ENCODE results near the gene TTC9B. TPM values are rescaled to one million over a fixed set of nuclear protein-coding genes. Genes with fewer than 3 reads are reported as not detected.
A peak's percentile ranks its signal among the peaks of the same experiment; 100 is the strongest.

TTC9B gene
- total and polyA plus RNA-seq, 10 donors = not detected

DNA sequence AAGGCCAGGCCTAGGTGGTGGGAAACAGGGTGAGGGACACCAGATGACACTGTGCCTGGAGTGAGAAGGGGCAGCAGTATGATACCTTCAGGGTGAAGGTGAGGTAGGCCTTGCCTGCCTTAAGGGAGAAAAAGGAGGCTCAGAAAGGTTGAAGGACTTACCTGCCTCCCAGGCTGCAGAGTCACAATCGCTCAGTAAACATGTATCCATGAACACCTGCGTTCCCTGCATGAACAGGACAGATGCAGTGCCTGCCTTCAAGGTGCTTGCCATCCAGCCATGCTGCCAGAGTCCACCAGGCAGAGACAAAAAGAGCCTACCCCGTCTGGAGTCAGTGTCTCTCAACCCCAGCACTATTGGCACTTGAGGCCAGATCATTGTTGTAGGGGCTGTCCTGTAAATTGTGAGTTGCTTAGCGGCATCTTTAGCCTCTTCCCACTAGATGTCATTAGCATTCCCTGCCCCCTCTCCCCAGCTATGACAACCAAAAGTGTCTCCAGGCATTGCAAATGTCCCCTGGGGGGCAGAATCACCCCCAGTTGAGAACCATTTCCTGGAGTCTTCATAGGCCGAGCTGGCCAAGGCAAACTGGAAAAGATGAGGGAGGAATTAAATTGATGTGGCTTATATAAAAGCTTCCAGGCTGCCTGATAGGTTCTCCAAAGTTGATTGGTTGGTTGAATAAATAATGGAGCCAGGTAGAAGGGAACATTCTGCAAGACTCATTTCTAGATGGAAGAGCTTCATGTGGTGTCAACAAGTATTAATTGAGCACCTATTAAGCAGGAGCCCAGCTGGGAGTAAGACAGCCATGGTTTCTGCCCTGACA is 25.2 kb downstream of the TTC9B start:
- DNase-seq = no peak
- Histone ChIP-seq H3K4me3 (peak overlapping the region in 3 of 8 donors; percentile 88 to 99 (median 97)), H3K36me3 (peaks cover 0 to 3% (median 0%) of the 10 kb centered on the region in 6 donors), H3K4me1 (peaks cover 9 to 40% (median 26%) of the 10 kb centered on the region in 6 donors), H3K27ac (no peak overlapping the region), H3K9me3 (no peaks in the 10 kb centered on the region), H3K27me3 (replicated peaks in 1 of 7) (peaks cover 0 to 5% (median 0%) of the 10 kb centered on the region in 7 donors)
- WGBS, 5 donors = 72 to 87% (median 84%) methylated on average over 5 of the region's 5 CpGs
- intact Hi-C loops (cut with DNase I; ENCODE audit: low total_unique reads) = no loop called here
- no peak for TF ChIP-seq POLR2A (IDR thresholded peaks at IDR 0.05)
- TF ChIP-seq POLR2AphosphoS5 (IDR thresholded peaks at IDR 0.05) = no peak
- TF ChIP-seq, protein P1, sequence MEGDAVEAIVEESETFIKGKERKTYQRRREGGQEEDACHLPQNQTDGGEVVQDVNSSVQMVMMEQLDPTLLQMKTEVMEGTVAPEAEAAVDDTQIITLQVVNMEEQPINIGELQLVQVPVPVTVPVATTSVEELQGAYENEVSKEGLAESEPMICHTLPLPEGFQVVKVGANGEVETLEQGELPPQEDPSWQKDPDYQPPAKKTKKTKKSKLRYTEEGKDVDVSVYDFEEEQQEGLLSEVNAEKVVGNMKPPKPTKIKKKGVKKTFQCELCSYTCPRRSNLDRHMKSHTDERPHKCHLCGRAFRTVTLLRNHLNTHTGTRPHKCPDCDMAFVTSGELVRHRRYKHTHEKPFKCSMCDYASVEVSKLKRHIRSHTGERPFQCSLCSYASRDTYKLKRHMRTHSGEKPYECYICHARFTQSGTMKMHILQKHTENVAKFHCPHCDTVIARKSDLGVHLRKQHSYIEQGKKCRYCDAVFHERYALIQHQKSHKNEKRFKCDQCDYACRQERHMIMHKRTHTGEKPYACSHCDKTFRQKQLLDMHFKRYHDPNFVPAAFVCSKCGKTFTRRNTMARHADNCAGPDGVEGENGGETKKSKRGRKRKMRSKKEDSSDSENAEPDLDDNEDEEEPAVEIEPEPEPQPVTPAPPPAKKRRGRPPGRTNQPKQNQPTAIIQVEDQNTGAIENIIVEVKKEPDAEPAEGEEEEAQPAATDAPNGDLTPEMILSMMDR (IDR thresholded peaks at IDR 0.05 in 8 of 11, conservative IDR thresholded peaks at IDR 0.05 in 3 of 11) = no peak

DNA sequence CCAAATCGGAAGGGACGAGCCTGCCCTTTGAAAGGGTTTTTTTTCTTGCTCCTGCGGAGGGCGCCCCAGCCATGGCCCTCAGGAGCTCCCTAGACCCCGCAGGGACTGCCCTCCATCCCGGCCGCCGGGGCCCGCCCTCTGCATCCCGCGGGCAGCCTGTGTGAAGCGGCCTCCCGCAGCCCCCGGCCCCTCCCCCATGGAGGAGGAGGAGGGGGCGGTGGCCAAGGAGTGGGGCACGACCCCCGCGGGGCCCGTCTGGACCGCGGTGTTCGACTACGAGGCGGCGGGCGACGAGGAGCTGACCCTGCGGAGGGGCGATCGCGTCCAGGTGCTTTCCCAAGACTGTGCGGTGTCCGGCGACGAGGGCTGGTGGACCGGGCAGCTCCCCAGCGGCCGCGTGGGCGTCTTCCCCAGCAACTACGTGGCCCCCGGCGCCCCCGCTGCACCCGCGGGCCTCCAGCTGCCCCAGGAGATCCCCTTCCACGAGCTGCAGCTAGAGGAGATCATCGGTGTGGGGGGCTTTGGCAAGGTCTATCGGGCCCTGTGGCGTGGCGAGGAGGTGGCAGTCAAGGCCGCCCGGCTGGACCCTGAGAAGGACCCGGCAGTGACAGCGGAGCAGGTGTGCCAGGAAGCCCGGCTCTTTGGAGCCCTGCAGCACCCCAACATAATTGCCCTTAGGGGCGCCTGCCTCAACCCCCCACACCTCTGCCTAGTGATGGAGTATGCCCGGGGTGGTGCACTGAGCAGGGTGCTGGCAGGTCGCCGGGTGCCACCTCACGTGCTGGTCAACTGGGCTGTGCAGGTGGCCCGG is 26.1 kb downstream of the TTC9B start:
- Histone ChIP-seq H3K9me3 (no peaks in the 10 kb centered on the region), H3K4me3 (peak overlapping the region; percentile 77 to 99 (median 93)), H3K27me3 (replicated peaks in 1 of 7) (peaks cover 0 to 5% (median 0%) of the 10 kb centered on the region in 7 donors), H3K36me3 (no peaks in the 10 kb centered on the region), H3K4me1 (peaks cover 9 to 40% (median 26%) of the 10 kb centered on the region in 6 donors), H3K27ac (peak overlapping the region in 6 of 8 donors; percentile 95 to 100 (median 96))
- DNase-seq = peak; percentile 82
- 15 to 43% (median 22%) methylated on average over 2 to 62 of the region's 62 CpGs for WGBS, 5 donors
- TF ChIP-seq POLR2AphosphoS5 (IDR thresholded peaks at IDR 0.05) (peak in 1 of 3 donors; percentile 18), POLR2A (IDR thresholded peaks at IDR 0.05) (no peak)
- intact Hi-C loops (cut with DNase I; ENCODE audit: low total_unique reads) = no loop called here

DNA sequence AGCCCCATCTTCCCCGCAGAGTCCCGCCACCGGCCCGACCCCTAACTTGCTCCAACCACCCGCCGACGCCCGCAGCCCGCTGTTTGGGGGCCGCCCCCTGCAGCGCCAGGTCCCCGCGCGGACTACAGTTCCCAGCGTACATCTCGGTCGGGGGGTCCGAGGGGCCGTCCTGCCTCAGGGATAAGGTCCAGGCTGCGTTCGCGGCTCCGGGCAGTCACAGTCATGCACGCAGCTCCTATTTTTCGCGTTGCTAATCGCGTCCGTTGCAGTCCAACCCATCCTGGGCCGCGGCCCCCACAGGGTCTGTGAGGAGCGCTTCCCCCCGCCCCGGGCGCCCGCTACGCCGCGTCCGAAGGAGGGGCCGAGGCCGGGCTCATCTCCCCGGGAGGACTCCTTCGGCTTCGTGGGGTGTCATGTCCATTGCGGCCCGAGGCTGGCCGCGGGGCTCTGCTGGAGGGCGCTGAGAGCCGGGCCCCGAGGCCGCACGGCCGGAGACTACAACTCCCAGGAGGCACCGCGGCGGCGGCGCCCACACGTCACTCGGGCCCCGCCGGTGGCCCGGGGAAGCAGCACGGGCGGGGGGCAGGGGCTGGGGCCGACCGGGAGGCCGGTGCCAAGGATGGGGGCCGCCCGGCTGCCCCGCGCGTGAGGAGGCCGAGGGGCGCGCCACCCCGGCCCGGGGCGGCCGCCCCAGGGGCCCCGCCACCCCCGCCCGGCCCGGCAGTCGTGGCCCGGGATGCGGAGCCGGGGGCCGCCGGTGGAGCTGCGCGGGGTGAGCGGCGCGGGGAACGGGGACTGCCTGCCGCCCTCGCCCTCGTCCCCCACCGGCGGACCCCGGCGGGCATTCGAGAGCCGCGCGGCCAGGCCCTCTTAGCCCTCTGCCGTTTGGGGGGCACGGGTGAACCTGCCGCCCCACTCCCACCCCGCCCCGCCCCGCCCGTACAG is 27.0 kb downstream of the TTC9B start, which contains the start of gene MAP3K10:
Gene MAP3K10 (plus strand): TSS at position 536 of the 945 bp plus-strand sequence. CDS start 606 bp downstream, outside the sequence.
- Histone ChIP-seq H3K4me1 (peaks cover 9 to 40% (median 26%) of the 10 kb centered on the region in 6 donors), H3K27ac (peak within 1 kb of the TSS; percentile 92 to 100 (median 96)), H3K36me3 (no peaks in the 10 kb centered on the region), H3K4me3 (peak within 1 kb of the TSS; percentile 80 to 99 (median 94)), H3K9me3 (no peaks in the 10 kb centered on the region), H3K27me3 (replicated peaks in 1 of 7) (peaks cover 0 to 5% (median 0%) of the 10 kb centered on the region in 7 donors)
- DNase-seq = peak; percentile 94
- intact Hi-C loops (cut with DNase I; ENCODE audit: low total_unique reads) = no loop called here
- 0 to 1% (median 0%) methylated on average over 24 to 116 of the region's 116 CpGs for WGBS, 5 donors
- TF ChIP-seq, protein P1 (IDR thresholded peaks at IDR 0.05 in 8 of 11, conservative IDR thresholded peaks at IDR 0.05 in 3 of 11) = no peak
- TF ChIP-seq POLR2A (IDR thresholded peaks at IDR 0.05) (peak in 1 of 3 donors; percentile 19), POLR2AphosphoS5 (IDR thresholded peaks at IDR 0.05) (peak; percentile 66 to 80 (median 77))

DNA sequence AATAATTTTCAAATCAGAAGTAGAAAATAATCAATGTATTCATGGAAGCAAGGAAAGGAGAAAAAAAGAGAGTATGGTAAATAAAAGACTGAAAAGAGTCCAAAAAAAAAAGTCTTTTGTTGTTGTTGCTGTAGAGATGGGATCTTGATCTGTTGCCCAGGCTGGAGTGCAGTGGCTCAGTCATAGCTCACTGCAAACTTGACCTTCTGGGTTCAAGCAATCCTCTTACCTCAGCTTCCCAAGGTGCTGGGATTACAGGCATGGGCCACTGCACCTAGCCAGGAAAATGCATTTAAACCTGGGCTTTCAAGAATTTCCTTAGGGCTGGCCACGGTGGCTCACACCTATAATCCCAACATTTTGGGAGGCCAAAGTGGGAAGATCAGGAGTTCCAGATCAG is 33.9 kb downstream of the TTC9B start:
- Histone ChIP-seq H3K4me3 (no peak overlapping the region), H3K27me3 (replicated peaks in 1 of 7) (peaks cover 0 to 9% (median 0%) of the 10 kb centered on the region in 7 donors), H3K4me1 (no peaks in the 10 kb centered on the region), H3K27ac (no peak overlapping the region), H3K36me3 (no peaks in the 10 kb centered on the region), H3K9me3 (no peaks in the 10 kb centered on the region)
- 71 to 100% (median 86%) methylated on average over 1 of the region's 1 CpG for WGBS, 5 donors
- intact Hi-C loops (cut with DNase I; ENCODE audit: low total_unique reads) = no loop called here
- no peak for TF ChIP-seq POLR2AphosphoS5 (IDR thresholded peaks at IDR 0.05)
- TF ChIP-seq, protein P1 (IDR thresholded peaks at IDR 0.05 in 8 of 11, conservative IDR thresholded peaks at IDR 0.05 in 3 of 11) = no peak
- TF ChIP-seq POLR2A (IDR thresholded peaks at IDR 0.05) = no peak
- no peak for DNase-seq

Measured in spleen (tissue), 11 donors.